Uterus (tissue), 4 donors: ENCODE measurements around the gene SLC16A4. TPM values are rescaled to one million over a fixed set of nuclear protein-coding genes. Genes with fewer than 3 reads are reported as not detected.

ENCODE experiments used
- DNase-seq, 2 donors: peaks; one replicate each; pipeline ENCODE4 v3.0.0-alpha.2; 2019 to 2020
- H3K27ac ChIP-seq, 2 donors: fragments of 200-600 bp; sonication (generic); 1 replicate in 1 of 2; 2 replicates in 1 of 2; pipeline ENCODE4 v1.5.1; 2016 to 2018
- H3K27me3 ChIP-seq, 2 donors: fragments of 200-600 bp; sonication (generic); one replicate each; pipeline ENCODE4 v1.5.1; 2018 to 2019; ENCODE audit warnings: control low read depth in 1 of 2
- H3K36me3 ChIP-seq, 2 donors: fragments of 200-600 bp; sonication (generic); one replicate each; pipeline ENCODE4 v1.5.1; 2019; ENCODE audit warnings: control low read depth in 1 of 2
- H3K4me1 ChIP-seq, 2 donors: fragments of 200-600 bp; sonication (generic); one replicate each; pipeline ENCODE4 v1.5.1; 2018 to 2019; ENCODE audit warnings: control low read depth in 1 of 2
- H3K4me3 ChIP-seq, 2 donors: fragments of 200-600 bp; sonication (generic); 1 replicate in 1 of 2; 2 replicates in 1 of 2; pipeline ENCODE4 v1.5.1; 2018 to 2019; ENCODE audit warnings: mild to moderate bottlenecking in 1 of 2
- H3K9me3 ChIP-seq, 2 donors: fragments of 200-600 bp; sonication (generic); one replicate each; pipeline ENCODE4 v1.5.1; 2019; ENCODE audit warnings: control low read depth in 1 of 2
- POLR2A ChIP-seq, 2 donors: fragments of 450-650 bp; IDR thresholded peaks; one replicate each; pipeline ENCODE4 v1.6.1; 2016; ENCODE audit warnings: antibody characterized with exemption in 2 of 2, mild to moderate bottlenecking in 1 of 2, moderate library complexity in 1 of 2
- intact Hi-C: fragments of 100-400 bp; cut with DNase I; formaldehyde crosslinking; loops from one replicate; pipeline ENCODE4 v1.15.1; 2023; ENCODE audit warnings: low total_unique reads
- total RNA-seq, 4 donors: library from RNA; depleted of rRNA in 3 of 4; stranded (reverse); fragments of >200 nt in 3 of 4; gene quantifications; one replicate each; pipeline versions ENCODE4 v1.1.0 to v1.2.4, GENCODE V29; 2014 to 2023
- TF ChIP-seq, protein P1 (sequence below), 4 experiments: fragments of 200-600 bp in 2 of 4; fragments of 450-650 bp in 2 of 4; sonication (generic) in 2 of 4; IDR thresholded peaks; one replicate each; pipeline ENCODE4 v1.5.1; 2016 to 2019; ENCODE audit warnings: antibody characterized with exemption in 4 of 4, mild to moderate bottlenecking in 2 of 4, moderate library complexity in 1 of 4
- donor health status: DM: yes; HTN: yes; CAD: no.

Gene SLC16A4
- total RNA-seq, 4 donors from 2014 or later: 2.3 to 11.3 (median 4.6) TPM

DNA sequence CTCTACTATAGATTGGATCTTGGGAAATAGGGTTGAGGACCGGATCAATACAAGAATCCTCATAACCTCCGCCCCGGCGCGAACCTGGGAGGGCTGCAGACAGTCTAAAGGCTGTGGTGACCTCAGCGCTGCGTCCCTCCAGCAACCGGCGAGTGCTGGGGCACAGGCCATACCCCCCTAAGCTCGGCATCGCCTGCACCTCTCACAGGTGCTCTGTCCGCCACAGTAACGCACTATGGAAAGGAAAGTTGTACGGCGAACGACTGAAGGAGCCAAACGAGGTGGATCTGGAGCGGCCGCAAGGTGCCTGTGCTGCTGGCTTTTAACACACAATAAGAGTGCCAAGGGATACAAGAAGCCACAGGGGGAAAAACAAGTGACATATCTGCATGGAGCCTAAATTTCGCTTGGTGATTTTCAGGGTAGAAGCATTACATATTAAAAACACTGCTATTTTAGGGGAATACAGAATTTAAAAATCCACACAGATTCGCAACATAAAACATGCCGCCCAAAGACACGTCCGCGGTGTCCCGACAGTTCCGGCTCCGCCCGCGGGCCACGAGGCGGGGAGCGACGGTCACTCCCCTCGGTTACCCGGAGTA lies 53.0 kb downstream of the SLC16A4 start:
- H3K27ac ChIP-seq: peak overlapping the region; percentile 99
- intact Hi-C loops: loop anchor here (2.0 kb wide), 1 partner anchor 69 kb away; the partner anchor contains the start of gene LAMTOR5

DNA sequence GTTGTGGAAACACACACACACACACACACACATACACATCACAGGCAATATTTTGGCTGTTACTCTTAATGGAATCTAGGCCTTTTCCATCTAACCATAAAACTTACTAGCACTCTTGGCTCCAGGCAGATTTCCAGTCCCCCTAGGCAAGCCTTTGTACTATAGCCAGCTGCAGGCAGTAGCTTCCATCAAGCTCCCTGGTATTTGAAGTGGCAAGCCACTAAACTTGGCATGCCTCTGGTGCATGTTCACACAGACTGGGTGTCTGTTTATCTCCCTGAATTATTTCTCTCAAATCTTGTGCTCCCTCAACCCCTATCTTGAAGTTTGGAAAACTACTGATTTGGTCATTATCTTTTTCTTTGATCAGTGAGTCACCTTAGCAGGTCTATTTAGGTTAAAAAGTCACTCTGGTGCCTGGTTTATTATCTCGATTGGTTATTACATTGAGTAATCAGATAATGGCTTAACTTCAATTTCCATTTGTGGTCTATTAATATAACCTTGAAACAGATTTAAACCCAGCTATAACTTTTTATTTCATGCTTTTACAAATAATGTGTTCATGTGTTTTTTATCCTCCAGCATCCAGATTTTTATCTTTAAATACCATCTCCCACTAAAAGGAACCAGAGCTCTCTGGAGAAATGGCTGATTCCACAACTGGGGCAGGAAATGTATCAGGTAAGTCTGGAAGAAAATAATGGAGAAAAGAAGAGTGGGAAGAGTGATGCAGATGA lies 54.4 kb downstream of the SLC16A4 start:
- TF ChIP-seq POLR2A (IDR thresholded peaks at IDR 0.05): no peak
- TF ChIP-seq, protein P1, sequence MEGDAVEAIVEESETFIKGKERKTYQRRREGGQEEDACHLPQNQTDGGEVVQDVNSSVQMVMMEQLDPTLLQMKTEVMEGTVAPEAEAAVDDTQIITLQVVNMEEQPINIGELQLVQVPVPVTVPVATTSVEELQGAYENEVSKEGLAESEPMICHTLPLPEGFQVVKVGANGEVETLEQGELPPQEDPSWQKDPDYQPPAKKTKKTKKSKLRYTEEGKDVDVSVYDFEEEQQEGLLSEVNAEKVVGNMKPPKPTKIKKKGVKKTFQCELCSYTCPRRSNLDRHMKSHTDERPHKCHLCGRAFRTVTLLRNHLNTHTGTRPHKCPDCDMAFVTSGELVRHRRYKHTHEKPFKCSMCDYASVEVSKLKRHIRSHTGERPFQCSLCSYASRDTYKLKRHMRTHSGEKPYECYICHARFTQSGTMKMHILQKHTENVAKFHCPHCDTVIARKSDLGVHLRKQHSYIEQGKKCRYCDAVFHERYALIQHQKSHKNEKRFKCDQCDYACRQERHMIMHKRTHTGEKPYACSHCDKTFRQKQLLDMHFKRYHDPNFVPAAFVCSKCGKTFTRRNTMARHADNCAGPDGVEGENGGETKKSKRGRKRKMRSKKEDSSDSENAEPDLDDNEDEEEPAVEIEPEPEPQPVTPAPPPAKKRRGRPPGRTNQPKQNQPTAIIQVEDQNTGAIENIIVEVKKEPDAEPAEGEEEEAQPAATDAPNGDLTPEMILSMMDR (IDR thresholded peaks at IDR 0.05): no peak
- Histone ChIP-seq H3K36me3 (no peaks in the 10 kb centered on the region), H3K4me3 (no peak overlapping the region), H3K27ac (no peak overlapping the region), H3K4me1 (peaks cover under 1 to 7% of the 10 kb centered on the region in 2 donors), H3K9me3 (no peaks in the 10 kb centered on the region), H3K27me3 (no peaks in the 10 kb centered on the region)
- DNase-seq: no peak
- intact Hi-C loops: loop anchor here (2.0 kb wide), 1 partner anchor 70 kb away; the partner anchor contains the start of gene LAMTOR5

More for the DNA sequence above, 53.0 kb downstream of the SLC16A4 start:
- Histone ChIP-seq H3K4me3 (peak overlapping the region; percentile 58 to 100), H3K4me1 (peaks cover 7 to 11% of the 10 kb centered on the region in 2 donors), H3K9me3 (no peaks in the 10 kb centered on the region), H3K36me3 (no peaks in the 10 kb centered on the region), H3K27me3 (no peaks in the 10 kb centered on the region)
- no peak for TF ChIP-seq POLR2A (IDR thresholded peaks at IDR 0.05)
- TF ChIP-seq, protein P1 (IDR thresholded peaks at IDR 0.05): no peak
- DNase-seq: peak; percentile 31 to 32

DNA sequence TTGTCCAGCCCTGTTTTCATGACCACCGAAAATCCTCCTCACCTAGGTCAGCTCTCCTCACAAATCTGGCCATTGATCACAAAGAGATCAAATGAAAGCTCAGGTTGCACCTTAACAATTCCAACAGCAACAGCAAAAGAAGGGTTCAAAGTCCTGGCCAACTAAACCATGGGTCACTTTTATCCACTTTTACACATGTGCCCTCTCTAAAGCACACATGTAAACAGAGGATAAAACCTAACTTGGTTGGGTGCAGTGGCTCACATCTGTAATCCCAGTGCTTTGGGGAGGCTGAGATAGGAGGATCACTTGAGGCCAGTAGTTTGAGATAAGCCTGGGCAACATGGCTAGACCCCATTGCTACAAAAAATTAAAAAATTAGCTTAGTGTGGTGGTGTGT lies 55.6 kb downstream of the SLC16A4 start:
- Histone ChIP-seq H3K27ac (no peak overlapping the region), H3K4me3 (no peak overlapping the region), H3K9me3 (no peaks in the 10 kb centered on the region), H3K36me3 (no peaks in the 10 kb centered on the region), H3K27me3 (no peaks in the 10 kb centered on the region), H3K4me1 (no peaks in the 10 kb centered on the region)
- no peak for DNase-seq
- intact Hi-C loops: no loop called here
- TF ChIP-seq POLR2A (IDR thresholded peaks at IDR 0.05): no peak
- TF ChIP-seq, protein P1 (IDR thresholded peaks at IDR 0.05): no peak

DNA sequence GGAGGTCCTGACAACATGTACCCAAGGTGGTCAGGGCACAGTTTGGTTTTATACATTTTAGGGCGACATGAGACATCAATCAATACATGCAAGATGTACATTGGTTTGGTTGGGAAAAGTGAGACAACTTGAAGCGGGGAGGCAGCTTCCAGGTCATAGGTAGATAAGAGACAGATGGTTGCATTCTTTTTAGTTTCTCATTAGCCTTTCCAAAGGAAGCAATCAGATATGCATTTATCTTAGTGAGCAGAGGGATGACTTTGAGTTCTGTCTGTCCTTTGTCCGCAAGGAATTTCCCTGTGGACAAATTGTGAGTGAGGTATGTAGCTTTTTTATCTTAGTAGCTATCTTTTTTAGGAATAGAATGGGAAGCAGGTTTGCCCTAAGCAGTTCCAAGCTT lies 62.1 kb downstream of the SLC16A4 start:
- no peaks in the 10 kb centered on the region for H3K4me1 ChIP-seq

More for the DNA sequence above, 62.1 kb downstream of the SLC16A4 start:
- intact Hi-C loops: no loop called here
- H3K36me3 ChIP-seq: no peaks in the 10 kb centered on the region
- H3K9me3 ChIP-seq: no peaks in the 10 kb centered on the region
- no peak overlapping the region for H3K4me3 ChIP-seq
- H3K27ac ChIP-seq: no peak overlapping the region
- DNase-seq: no peak
- H3K27me3 ChIP-seq: no peaks in the 10 kb centered on the region
- TF ChIP-seq, protein P1 (IDR thresholded peaks at IDR 0.05): no peak
- TF ChIP-seq POLR2A (IDR thresholded peaks at IDR 0.05): no peak
